Esophagus squamous epithelium (tissue), 4 donors: ENCODE data around the gene TPI1.
"Not testable (repeated sequence)": the region's sequence is repeated elsewhere in the genome, so short reads cannot be mapped to it uniquely, and the experiment has no call there.

Experiments used
- CTCF ChIP-seq, 6 experiments: fragments of 450-650 bp in 4 of 6; fragments of 200-600 bp in 2 of 6; sonication (generic) in 2 of 6; IDR thresholded peaks; one replicate each; pipeline ENCODE4 v1.5.1; 2016 to 2019; ENCODE audit warnings: antibody characterized with exemption in 6 of 6, mild to moderate bottlenecking in 4 of 6, moderate library complexity in 4 of 6
- POLR2A ChIP-seq, 4 donors: fragments of 450-650 bp; IDR thresholded peaks; one replicate each; pipeline ENCODE4 v1.6.1; 2017; ENCODE audit warnings: antibody characterized with exemption in 4 of 4, mild to moderate bottlenecking in 4 of 4, moderate library complexity in 3 of 4

GRCh38 chr12:6889775-6890573 lies 22.6 kb downstream of the TPI1 start:
- TF ChIP-seq CTCF, POLR2A (IDR thresholded peaks at IDR 0.05): not testable (repeated sequence)
